ENCODE data around the gene SLC34A3. TPM values are rescaled to one million over a fixed set of nuclear protein-coding genes. Genes with fewer than 3 reads are reported as not detected.

Gene SLC34A3
- total RNA-seq, 1 donor from 2014 or later, result not detected

- no peak for DNase-seq (ENCODE audit: low spot score)
Observed at GRCh38 chr9:137217276-137218211, 13.2 kb upstream of the SLC34A3 start.

- no peak for DNase-seq (ENCODE audit: low spot score)
Observed at GRCh38 chr9:137218212-137218753, 12.4 kb upstream of the SLC34A3 start.

- no peak for DNase-seq (ENCODE audit: low spot score)
Observed at GRCh38 chr9:137218754-137219271, 11.9 kb upstream of the SLC34A3 start.

- DNase-seq (ENCODE audit: low spot score), result no peak
Observed at GRCh38 chr9:137219757-137220316, 10.9 kb upstream of the SLC34A3 start.

- DNase-seq (ENCODE audit: low spot score), result no peak
Observed at GRCh38 chr9:137220317-137221094, 10.2 kb upstream of the SLC34A3 start.

GRCh38 chr9:137221095-137221505, 9.6 kb upstream of the SLC34A3 start:
- DNase-seq (ENCODE audit: low spot score), result no peak

GRCh38 chr9:137221506-137222111, 9.1 kb upstream of the SLC34A3 start:
- no peak for DNase-seq (ENCODE audit: low spot score)

- no peak for DNase-seq (ENCODE audit: low spot score)
Observed at GRCh38 chr9:137222190-137223077, 8.3 kb upstream of the SLC34A3 start, which contains the start of gene RNF208. RNF208 (minus strand) TSS chr9:137222240; CDS start chr9:137221212, 1,028 bp downstream.

- DNase-seq (ENCODE audit: low spot score), result peak; percentile 98
Observed at GRCh38 chr9:137223078-137223970, 7.4 kb upstream of the SLC34A3 start.

GRCh38 chr9:137224830-137225694, 5.6 kb upstream of the SLC34A3 start, which contains the start of gene CYSRT1:
CYSRT1 (plus strand) TSS chr9:137225174; CDS start chr9:137225622, 448 bp downstream.
- no peak for DNase-seq (ENCODE audit: low spot score)

GRCh38 chr9:137225699-137226331, 4.9 kb upstream of the SLC34A3 start:
- no peak for DNase-seq (ENCODE audit: low spot score)

- no peak for DNase-seq (ENCODE audit: low spot score)
Observed at GRCh38 chr9:137226338-137227053, 4.2 kb upstream of the SLC34A3 start.

GRCh38 chr9:137227054-137227852, 3.4 kb upstream of the SLC34A3 start, which contains the start of gene RNF224:
RNF224 (plus strand) TSS chr9:137227502; CDS start chr9:137228336, 834 bp downstream.
- DNase-seq (ENCODE audit: low spot score), result no peak

- no peak for DNase-seq (ENCODE audit: low spot score)
Observed at GRCh38 chr9:137227853-137228505, 2.7 kb upstream of the SLC34A3 start.

GRCh38 chr9:137228506-137228967, 2.2 kb upstream of the SLC34A3 start:
- no peak for DNase-seq (ENCODE audit: low spot score)
